Left ventricle myocardium inferior (tissue), 1 donor: ENCODE data around the gene CYTH4. TPM values are rescaled to one million over a fixed set of nuclear protein-coding genes. Genes with fewer than 3 reads are reported as not detected.

Source experiments
- DNase-seq: peaks from one replicate; pipeline ENCODE4 v3.0.0-alpha.2; 2020
- H3K27ac ChIP-seq: fragments of 200-600 bp; replicated peaks from 2 replicates; pipeline ENCODE4 v1.8.0; 2021
- H3K27me3 ChIP-seq: fragments of 200-600 bp; 2 replicates; pipeline ENCODE4 v1.8.0; 2021; ENCODE audit warnings: low read depth
- H3K36me3 ChIP-seq: fragments of 200-600 bp; 2 replicates; pipeline ENCODE4 v1.8.0; 2021
- H3K4me1 ChIP-seq: fragments of 200-600 bp; 2 replicates; pipeline ENCODE4 v1.8.0; 2021
- H3K4me3 ChIP-seq: fragments of 200-600 bp; 2 replicates; pipeline ENCODE4 v1.8.0; 2021; ENCODE audit warnings: mild to moderate bottlenecking, moderate library complexity
- H3K9me3 ChIP-seq: fragments of 200-600 bp; replicated peaks from 2 replicates; pipeline ENCODE4 v1.8.0; 2021
- CTCF ChIP-seq: fragments of 200-600 bp; IDR thresholded peaks from 2 replicates; pipeline ENCODE4 v1.8.0; 2021; ENCODE audit warnings: antibody characterized with exemption, mild to moderate bottlenecking, borderline replicate concordance
- intact Hi-C: fragments of 100-400 bp; cut with micrococcal nuclease; formaldehyde crosslinking; loops from one replicate; pipeline ENCODE4 v1.11.0; 2022
- total RNA-seq: library from RNA; stranded (reverse); fragmentation: NEBNext Ultra II Directional; extraction: Animal tissue kit (Norgen Biotek cat#: 25700); gene quantifications from one replicate; pipeline ENCODE4 v1.2.1, GENCODE V29; 2021
- donor health status: DM: no; HTN: yes; CAD: no; lungs with severe emphysema.

The CYTH4 gene
- total RNA-seq, 1 donor from 2014 or later = 4.8 TPM

GRCh38 chr22:37358917-37359316 is 76.6 kb downstream of the CYTH4 start:
- DNase-seq = no peak
- no peak overlapping the region for H3K4me3 ChIP-seq
- TF ChIP-seq CTCF = no peak

GRCh38 chr22:37362621-37363020 is 80.3 kb downstream of the CYTH4 start:
- no peak for DNase-seq
- TF ChIP-seq CTCF = no peak
- intact Hi-C loops = no loop called here
- Histone ChIP-seq H3K4me3 (no peak overlapping the region), H3K4me1 (no peaks in the 10 kb centered on the region), H3K27me3 (peaks cover 41% of the 10 kb centered on the region), H3K9me3 (no peaks in the 10 kb centered on the region), H3K36me3 (no peaks in the 10 kb centered on the region), H3K27ac (no peak overlapping the region)

More at GRCh38 chr22:37358917-37359316, 76.6 kb downstream of the CYTH4 start:
- Histone ChIP-seq H3K27ac (no peak overlapping the region), H3K27me3 (peaks cover 78% of the 10 kb centered on the region), H3K36me3 (no peaks in the 10 kb centered on the region), H3K4me1 (no peaks in the 10 kb centered on the region), H3K9me3 (no peaks in the 10 kb centered on the region)
- intact Hi-C loops = no loop called here

DNA sequence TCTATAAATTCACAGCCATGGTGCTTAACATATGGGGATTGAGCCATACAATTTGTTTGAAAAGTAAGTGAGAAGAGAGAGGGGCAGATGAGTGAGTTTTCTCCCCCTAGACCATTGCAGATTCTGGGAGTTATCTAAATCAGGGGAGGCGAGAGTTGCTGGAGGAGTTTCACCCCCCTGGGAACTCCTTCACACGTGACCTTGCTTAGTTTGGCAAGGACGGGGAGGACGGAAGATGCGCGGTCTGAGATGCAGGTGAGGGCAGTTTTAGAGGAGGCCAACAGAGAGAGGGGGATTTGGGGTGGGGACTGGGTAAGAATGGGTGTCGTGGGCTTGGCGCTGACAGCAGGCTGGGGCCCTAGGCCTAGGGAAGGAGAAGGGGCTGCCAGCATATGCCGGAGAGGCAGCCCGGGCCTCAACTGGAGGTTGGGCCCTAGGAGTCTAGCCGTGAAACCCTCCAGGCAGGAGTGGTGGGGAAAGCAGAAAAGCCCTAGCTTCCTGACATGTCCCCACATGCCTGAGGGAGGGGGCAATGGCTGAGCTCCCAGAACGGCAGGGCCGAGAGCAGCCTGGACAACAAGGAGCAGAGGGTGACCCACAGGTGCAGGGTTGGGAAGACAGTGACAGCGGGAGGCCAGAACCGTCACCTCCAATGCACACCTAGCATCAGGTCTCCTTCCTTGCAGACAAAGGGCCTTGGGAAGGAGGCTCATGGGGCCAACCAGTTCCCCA is 81.1 kb downstream of the CYTH4 start:
- H3K27me3 ChIP-seq = peaks cover 33% of the 10 kb centered on the region
- H3K36me3 ChIP-seq = no peaks in the 10 kb centered on the region
- H3K9me3 ChIP-seq = no peaks in the 10 kb centered on the region
- H3K27ac ChIP-seq = no peak overlapping the region
- no peak for DNase-seq
- H3K4me1 ChIP-seq = no peaks in the 10 kb centered on the region
- no peak overlapping the region for H3K4me3 ChIP-seq
- TF ChIP-seq CTCF = no peak
- intact Hi-C loops = no loop called here

Other genes starting within 250 kb of the CYTH4 start
- gene KCTD17, start 230.8 kb upstream of the CYTH4 start, total RNA-seq = 14.3 TPM
- gene TMPRSS6, start 172.8 kb upstream of the CYTH4 start, total RNA-seq = not detected
- 0.99 TPM for gene IL2RB, start 132.6 kb upstream of the CYTH4 start, total RNA-seq
- 1.3 TPM for gene C1QTNF6, start 94.3 kb upstream of the CYTH4 start, total RNA-seq
- gene SSTR3, start 70.0 kb upstream of the CYTH4 start, total RNA-seq = not detected
- gene RAC2, start 38.2 kb upstream of the CYTH4 start, total RNA-seq = 1.8 TPM
- not detected for gene ELFN2, start 145.0 kb downstream of the CYTH4 start, total RNA-seq
- 11.8 TPM for gene MFNG, start 203.9 kb downstream of the CYTH4 start, total RNA-seq
- 9.0 TPM for gene CARD10, start 236.9 kb downstream of the CYTH4 start, total RNA-seq